Hindlimb muscle (tissue), 1 donor: ENCODE measurements around the gene SIGMAR1. TPM values are rescaled to one million over a fixed set of nuclear protein-coding genes. Genes with fewer than 3 reads are reported as not detected.

Experiments
- DNase-seq: peaks from one replicate; pipeline ENCODE4 v3.0.0-alpha.2; 2013
- polyA plus RNA-seq: library from polyadenylated mRNA; unstranded; fragments of 120-200 nt; gene quantifications from one replicate; pipeline ENCODE4 v1.2.1, GENCODE V29; 2013; ENCODE audit not compliant: insufficient read length

The SIGMAR1 gene
- 52.0 TPM for polyA plus RNA-seq

- peak; percentile 90 for DNase-seq
Observed at GRCh38 chr9:34637356-34638137, at the start of gene SIGMAR1. Gene SIGMAR1 (minus strand): TSS chr9:34637787. CDS start chr9:34637697, 90 bp downstream.

GRCh38 chr9:34686732-34687131 is 49.1 kb upstream of the SIGMAR1 start:
- no peak for DNase-seq

GRCh38 chr9:34686231-34686630 is 48.6 kb upstream of the SIGMAR1 start:
- DNase-seq: no peak

GRCh38 chr9:34685591-34685990 is 48.0 kb upstream of the SIGMAR1 start:
- DNase-seq: no peak

- DNase-seq: no peak
Observed at GRCh38 chr9:34684816-34685215, 47.2 kb upstream of the SIGMAR1 start.

GRCh38 chr9:34684145-34684544 is 46.6 kb upstream of the SIGMAR1 start:
- DNase-seq: no peak

- DNase-seq: no peak
Observed at GRCh38 chr9:34675869-34676268, 38.3 kb upstream of the SIGMAR1 start.

- no peak for DNase-seq
Observed at GRCh38 chr9:34675048-34675714, 37.6 kb upstream of the SIGMAR1 start.

- DNase-seq: no peak
Observed at GRCh38 chr9:34674440-34674839, 36.9 kb upstream of the SIGMAR1 start.

- DNase-seq: no peak
Observed at GRCh38 chr9:34671307-34671706, 33.7 kb upstream of the SIGMAR1 start.

- DNase-seq: no peak
Observed at GRCh38 chr9:34669809-34670562, 32.4 kb upstream of the SIGMAR1 start.

GRCh38 chr9:34665381-34666250 is 28.0 kb upstream of the SIGMAR1 start:
- peak; percentile 94 for DNase-seq

- DNase-seq: no peak
Observed at GRCh38 chr9:34665067-34665380, 27.4 kb upstream of the SIGMAR1 start.

GRCh38 chr9:34664281-34665066 is 26.9 kb upstream of the SIGMAR1 start:
- DNase-seq: peak; percentile 72

- DNase-seq: no peak
Observed at GRCh38 chr9:34663303-34663605, 25.7 kb upstream of the SIGMAR1 start.

- DNase-seq: no peak
Observed at GRCh38 chr9:34662526-34663302, 25.1 kb upstream of the SIGMAR1 start, which contains the start of gene CCL27. Gene CCL27 (minus strand): TSS chr9:34662657. CDS start chr9:34662633, 24 bp downstream.

- DNase-seq: no peak
Observed at GRCh38 chr9:34659592-34660253, 22.1 kb upstream of the SIGMAR1 start.

- DNase-seq: no peak
Observed at GRCh38 chr9:34658461-34658860, 20.9 kb upstream of the SIGMAR1 start.

- no peak for DNase-seq
Observed at GRCh38 chr9:34656992-34657391, 19.4 kb upstream of the SIGMAR1 start.

- no peak for DNase-seq
Observed at GRCh38 chr9:34655394-34655793, 17.8 kb upstream of the SIGMAR1 start.
